K562 (cell line): ENCODE measurements around the gene ZNF276. TPM values are rescaled to one million over a fixed set of nuclear protein-coding genes. Genes with fewer than 3 reads are reported as not detected.

ENCODE experiments used
- CHD1 ChIP-seq: fragments of 200-600 bp; sonication (generic); IDR thresholded peaks from one replicate; pipeline ENCODE4 v1.6.1; 2012; ENCODE audit warnings: mild to moderate bottlenecking, moderate library complexity, low read length, inconsistent platforms
- ESRRB ChIP-seq: fragments of 250-450 bp; sonication (Bioruptor Pico); IDR thresholded peaks from 2 replicates; pipeline ENCODE4 v1.5.0; 2020; ENCODE audit warnings: mild to moderate bottlenecking, moderate library complexity, borderline replicate concordance
- KDM2B ChIP-seq: fragments of 250-450 bp; sonication (Bioruptor Pico); IDR thresholded peaks from 2 replicates; pipeline ENCODE4 v1.8.0; 2021; ENCODE audit warnings: mild to moderate bottlenecking, moderate library complexity
- POLR2AphosphoS5 ChIP-seq: IDR thresholded peaks from 2 replicates; pipeline ENCODE4 v1.6.1; 2011; ENCODE audit warnings: mild to moderate bottlenecking, low read depth, low read length, moderate library complexity; ENCODE audit not compliant: control insufficient read depth, insufficient read depth
- RBFOX2 ChIP-seq: fragments of 200-400 bp; formaldehyde crosslinking; IDR thresholded peaks from 2 replicates; pipeline ENCODE4 v1.6.1; 2017; ENCODE audit warnings: low read depth, mild to moderate bottlenecking, low read length, moderate library complexity
- STAG1 ChIP-seq: sonication (generic); formaldehyde crosslinking; IDR thresholded peaks from 2 replicates; pipeline ENCODE4 v1.5.0; 2020; ENCODE audit warnings: missing genetic modification reagents, borderline replicate concordance
- THRAP3 ChIP-seq: fragments of 450-650 bp; IDR thresholded peaks from 2 replicates; pipeline ENCODE4 v1.6.1; 2016; ENCODE audit warnings: mild to moderate bottlenecking, inconsistent platforms, borderline replicate concordance
- ZNF57 ChIP-seq: fragments of 450-650 bp; formaldehyde crosslinking; IDR thresholded peaks from 2 replicates; pipeline ENCODE4 v1.4.0; 2020; ENCODE audit warnings: mild to moderate bottlenecking, moderate library complexity
- ZNF830 ChIP-seq: fragments of 250-450 bp; sonication (Bioruptor Pico); IDR thresholded peaks from 2 replicates; pipeline ENCODE4 v1.5.0; 2021; ENCODE audit warnings: mild to moderate bottlenecking
- polyA plus RNA-seq, 8 experiments: library from polyadenylated mRNA; depleted of rRNA in 4 of 8; stranded (reverse) in 5 of 8; unstranded in 3 of 8; fragments of >200 nt; fragmentation: Nextera tagmentation in 2 of 8; fragmentation: Illumina TruSeq in 1 of 8; extraction: Ambion mirVana in 2 of 8; extraction: Trizol in 1 of 8; gene quantifications; 2 replicates each; pipeline versions ENCODE4 v1.2.1 to v1.2.3, GENCODE V29; 2011 to 2014; ENCODE audit warnings: inconsistent platforms in 1 of 8, missing spikeins in 1 of 8
- total RNA-seq, 7 experiments: library from RNA; depleted of rRNA in 6 of 7; stranded (reverse); fragments of >200 nt in 6 of 7; fragmentation: Illumina TruSeq in 2 of 7; extraction: Trizol in 2 of 7; gene quantifications; 2 replicates each; pipeline versions ENCODE4 v1.2.1 to v1.2.3, GENCODE V29; 2011 to 2021; ENCODE audit warnings: low replicate concordance in 1 of 7
- TF ChIP-seq, protein P1 (sequence below): sonication (generic); formaldehyde crosslinking; IDR thresholded peaks from 2 replicates; pipeline ENCODE4 v1.8.0; 2023; ENCODE audit warnings: missing genetic modification reagents, mild to moderate bottlenecking, borderline replicate concordance
- TF ChIP-seq, protein P2 (sequence below): fragments of 450-650 bp; IDR thresholded peaks from 2 replicates; pipeline ENCODE4 v1.7.1; 2018; ENCODE audit warnings: mild to moderate bottlenecking, low read depth; ENCODE audit not compliant: partially characterized antibody
- TF ChIP-seq, protein P3 (sequence below): fragments of 250-450 bp; sonication (Bioruptor Pico); IDR thresholded peaks from 2 replicates; pipeline ENCODE4 v1.5.1; 2021; ENCODE audit warnings: mild to moderate bottlenecking
- TF ChIP-seq, protein P4 (sequence below): fragments of 250-450 bp; sonication (Bioruptor Pico); IDR thresholded peaks from 2 replicates; pipeline ENCODE4 v1.4.0; 2020; ENCODE audit warnings: mild to moderate bottlenecking, moderate library complexity
- TF ChIP-seq, protein P5 (sequence below): sonication (generic); formaldehyde crosslinking; IDR thresholded peaks from 2 replicates; pipeline ENCODE4 v1.5.0; 2020; ENCODE audit warnings: missing genetic modification reagents

ZNF276 gene
- total and polyA plus RNA-seq, 9 of the 15 experiments (the other 6 are each of a cell fraction or from before 2014, with no cell fraction given), result 0.49 to 43.9 (median 15.8) TPM

DNA sequence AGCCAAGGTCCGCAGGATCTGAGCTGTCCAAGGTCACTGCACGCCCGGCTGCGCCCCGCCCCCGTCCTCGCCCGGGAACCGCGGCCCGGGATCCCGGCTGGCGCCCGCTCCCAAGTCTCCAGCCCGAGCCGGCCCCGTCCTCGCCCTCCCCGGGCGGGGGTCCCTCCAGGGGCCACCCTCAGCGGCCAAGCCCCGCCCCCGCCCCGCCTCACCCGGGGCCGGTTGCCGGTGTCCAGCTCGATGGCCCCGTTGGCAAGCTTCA, 855 bp upstream of the ZNF276 start (continued):
- TF ChIP-seq, protein P1, sequence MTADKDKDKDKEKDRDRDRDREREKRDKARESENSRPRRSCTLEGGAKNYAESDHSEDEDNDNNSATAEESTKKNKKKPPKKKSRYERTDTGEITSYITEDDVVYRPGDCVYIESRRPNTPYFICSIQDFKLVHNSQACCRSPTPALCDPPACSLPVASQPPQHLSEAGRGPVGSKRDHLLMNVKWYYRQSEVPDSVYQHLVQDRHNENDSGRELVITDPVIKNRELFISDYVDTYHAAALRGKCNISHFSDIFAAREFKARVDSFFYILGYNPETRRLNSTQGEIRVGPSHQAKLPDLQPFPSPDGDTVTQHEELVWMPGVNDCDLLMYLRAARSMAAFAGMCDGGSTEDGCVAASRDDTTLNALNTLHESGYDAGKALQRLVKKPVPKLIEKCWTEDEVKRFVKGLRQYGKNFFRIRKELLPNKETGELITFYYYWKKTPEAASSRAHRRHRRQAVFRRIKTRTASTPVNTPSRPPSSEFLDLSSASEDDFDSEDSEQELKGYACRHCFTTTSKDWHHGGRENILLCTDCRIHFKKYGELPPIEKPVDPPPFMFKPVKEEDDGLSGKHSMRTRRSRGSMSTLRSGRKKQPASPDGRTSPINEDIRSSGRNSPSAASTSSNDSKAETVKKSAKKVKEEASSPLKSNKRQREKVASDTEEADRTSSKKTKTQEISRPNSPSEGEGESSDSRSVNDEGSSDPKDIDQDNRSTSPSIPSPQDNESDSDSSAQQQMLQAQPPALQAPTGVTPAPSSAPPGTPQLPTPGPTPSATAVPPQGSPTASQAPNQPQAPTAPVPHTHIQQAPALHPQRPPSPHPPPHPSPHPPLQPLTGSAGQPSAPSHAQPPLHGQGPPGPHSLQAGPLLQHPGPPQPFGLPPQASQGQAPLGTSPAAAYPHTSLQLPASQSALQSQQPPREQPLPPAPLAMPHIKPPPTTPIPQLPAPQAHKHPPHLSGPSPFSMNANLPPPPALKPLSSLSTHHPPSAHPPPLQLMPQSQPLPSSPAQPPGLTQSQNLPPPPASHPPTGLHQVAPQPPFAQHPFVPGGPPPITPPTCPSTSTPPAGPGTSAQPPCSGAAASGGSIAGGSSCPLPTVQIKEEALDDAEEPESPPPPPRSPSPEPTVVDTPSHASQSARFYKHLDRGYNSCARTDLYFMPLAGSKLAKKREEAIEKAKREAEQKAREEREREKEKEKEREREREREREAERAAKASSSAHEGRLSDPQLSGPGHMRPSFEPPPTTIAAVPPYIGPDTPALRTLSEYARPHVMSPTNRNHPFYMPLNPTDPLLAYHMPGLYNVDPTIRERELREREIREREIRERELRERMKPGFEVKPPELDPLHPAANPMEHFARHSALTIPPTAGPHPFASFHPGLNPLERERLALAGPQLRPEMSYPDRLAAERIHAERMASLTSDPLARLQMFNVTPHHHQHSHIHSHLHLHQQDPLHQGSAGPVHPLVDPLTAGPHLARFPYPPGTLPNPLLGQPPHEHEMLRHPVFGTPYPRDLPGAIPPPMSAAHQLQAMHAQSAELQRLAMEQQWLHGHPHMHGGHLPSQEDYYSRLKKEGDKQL, result 0 out of 2 replicates have a peak, but pooled peaks have one; percentile 16
- TF ChIP-seq KDM2B (CRISPR knock-in tag) (no peak), ZNF57 (CRISPR knock-in tag) (no peak), ZNF830 (CRISPR knock-in tag) (no peak), RBFOX2 (no peak), POLR2AphosphoS5 (no peak), CHD1 (peak; percentile 62), STAG1 (CRISPR knock-in tag) (peak; percentile 8), ESRRB (no peak), THRAP3 (no peak)
- TF ChIP-seq, protein P2, sequence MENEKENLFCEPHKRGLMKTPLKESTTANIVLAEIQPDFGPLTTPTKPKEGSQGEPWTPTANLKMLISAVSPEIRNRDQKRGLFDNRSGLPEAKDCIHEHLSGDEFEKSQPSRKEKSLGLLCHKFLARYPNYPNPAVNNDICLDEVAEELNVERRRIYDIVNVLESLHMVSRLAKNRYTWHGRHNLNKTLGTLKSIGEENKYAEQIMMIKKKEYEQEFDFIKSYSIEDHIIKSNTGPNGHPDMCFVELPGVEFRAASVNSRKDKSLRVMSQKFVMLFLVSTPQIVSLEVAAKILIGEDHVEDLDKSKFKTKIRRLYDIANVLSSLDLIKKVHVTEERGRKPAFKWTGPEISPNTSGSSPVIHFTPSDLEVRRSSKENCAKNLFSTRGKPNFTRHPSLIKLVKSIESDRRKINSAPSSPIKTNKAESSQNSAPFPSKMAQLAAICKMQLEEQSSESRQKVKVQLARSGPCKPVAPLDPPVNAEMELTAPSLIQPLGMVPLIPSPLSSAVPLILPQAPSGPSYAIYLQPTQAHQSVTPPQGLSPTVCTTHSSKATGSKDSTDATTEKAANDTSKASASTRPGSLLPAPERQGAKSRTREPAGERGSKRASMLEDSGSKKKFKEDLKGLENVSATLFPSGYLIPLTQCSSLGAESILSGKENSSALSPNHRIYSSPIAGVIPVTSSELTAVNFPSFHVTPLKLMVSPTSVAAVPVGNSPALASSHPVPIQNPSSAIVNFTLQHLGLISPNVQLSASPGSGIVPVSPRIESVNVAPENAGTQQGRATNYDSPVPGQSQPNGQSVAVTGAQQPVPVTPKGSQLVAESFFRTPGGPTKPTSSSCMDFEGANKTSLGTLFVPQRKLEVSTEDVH, result no peak
- TF ChIP-seq, protein P3, sequence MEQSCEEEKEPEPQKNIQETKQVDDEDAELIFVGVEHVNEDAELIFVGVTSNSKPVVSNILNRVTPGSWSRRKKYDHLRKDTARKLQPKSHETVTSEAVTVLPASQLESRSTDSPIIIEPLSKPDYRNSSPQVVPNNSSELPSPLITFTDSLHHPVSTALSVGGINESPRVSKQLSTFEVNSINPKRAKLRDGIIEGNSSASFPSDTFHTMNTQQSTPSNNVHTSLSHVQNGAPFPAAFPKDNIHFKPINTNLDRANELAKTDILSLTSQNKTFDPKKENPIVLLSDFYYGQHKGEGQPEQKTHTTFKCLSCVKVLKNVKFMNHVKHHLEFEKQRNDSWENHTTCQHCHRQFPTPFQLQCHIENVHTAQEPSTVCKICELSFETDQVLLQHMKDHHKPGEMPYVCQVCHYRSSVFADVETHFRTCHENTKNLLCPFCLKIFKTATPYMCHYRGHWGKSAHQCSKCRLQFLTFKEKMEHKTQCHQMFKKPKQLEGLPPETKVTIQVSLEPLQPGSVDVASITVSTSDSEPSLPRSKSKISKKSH (CRISPR knock-in tag), result no peak
- TF ChIP-seq, protein P4, sequence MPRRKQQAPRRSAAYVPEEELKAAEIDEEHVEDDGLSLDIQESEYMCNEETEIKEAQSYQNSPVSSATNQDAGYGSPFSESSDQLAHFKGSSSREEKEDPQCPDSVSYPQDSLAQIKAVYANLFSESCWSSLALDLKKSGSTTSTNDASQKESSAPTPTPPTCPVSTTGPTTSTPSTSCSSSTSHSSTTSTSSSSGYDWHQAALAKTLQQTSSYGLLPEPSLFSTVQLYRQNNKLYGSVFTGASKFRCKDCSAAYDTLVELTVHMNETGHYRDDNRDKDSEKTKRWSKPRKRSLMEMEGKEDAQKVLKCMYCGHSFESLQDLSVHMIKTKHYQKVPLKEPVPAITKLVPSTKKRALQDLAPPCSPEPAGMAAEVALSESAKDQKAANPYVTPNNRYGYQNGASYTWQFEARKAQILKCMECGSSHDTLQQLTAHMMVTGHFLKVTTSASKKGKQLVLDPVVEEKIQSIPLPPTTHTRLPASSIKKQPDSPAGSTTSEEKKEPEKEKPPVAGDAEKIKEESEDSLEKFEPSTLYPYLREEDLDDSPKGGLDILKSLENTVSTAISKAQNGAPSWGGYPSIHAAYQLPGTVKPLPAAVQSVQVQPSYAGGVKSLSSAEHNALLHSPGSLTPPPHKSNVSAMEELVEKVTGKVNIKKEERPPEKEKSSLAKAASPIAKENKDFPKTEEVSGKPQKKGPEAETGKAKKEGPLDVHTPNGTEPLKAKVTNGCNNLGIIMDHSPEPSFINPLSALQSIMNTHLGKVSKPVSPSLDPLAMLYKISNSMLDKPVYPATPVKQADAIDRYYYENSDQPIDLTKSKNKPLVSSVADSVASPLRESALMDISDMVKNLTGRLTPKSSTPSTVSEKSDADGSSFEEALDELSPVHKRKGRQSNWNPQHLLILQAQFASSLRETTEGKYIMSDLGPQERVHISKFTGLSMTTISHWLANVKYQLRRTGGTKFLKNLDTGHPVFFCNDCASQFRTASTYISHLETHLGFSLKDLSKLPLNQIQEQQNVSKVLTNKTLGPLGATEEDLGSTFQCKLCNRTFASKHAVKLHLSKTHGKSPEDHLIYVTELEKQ (CRISPR knock-in tag), result no peak
- TF ChIP-seq, protein P5, sequence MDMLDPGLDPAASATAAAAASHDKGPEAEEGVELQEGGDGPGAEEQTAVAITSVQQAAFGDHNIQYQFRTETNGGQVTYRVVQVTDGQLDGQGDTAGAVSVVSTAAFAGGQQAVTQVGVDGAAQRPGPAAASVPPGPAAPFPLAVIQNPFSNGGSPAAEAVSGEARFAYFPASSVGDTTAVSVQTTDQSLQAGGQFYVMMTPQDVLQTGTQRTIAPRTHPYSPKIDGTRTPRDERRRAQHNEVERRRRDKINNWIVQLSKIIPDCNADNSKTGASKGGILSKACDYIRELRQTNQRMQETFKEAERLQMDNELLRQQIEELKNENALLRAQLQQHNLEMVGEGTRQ (CRISPR knock-in tag), result no peak
